HEK293 (cell line): ENCODE measurements around the gene IPO13.

Source experiments
- CTCF ChIA-PET: fragments of 350-600 bp; formaldehyde crosslinking; extraction: SDS; loops from one replicate; lab custom pipeline; 2021; ENCODE audit warnings: antibody characterized with exemption; lab: Yijun Ruan, JAX
- POLR2A ChIA-PET: fragments of 300-600 bp; formaldehyde crosslinking; extraction: SDS; loops from one replicate; lab custom pipeline; 2020; ENCODE audit warnings: antibody characterized with exemption, inconsistent platforms; lab: Yijun Ruan, JAX
- H3K27ac ChIP-seq: fragments of 200-500 bp; sonication (Bioruptor generic); 2 replicates; pipeline ENCODE4 v1.5.1; 2014; ENCODE audit warnings: low read depth, low read length, control low read depth, inconsistent platforms; ENCODE audit errors: extremely low read depth
- H3K36me3 ChIP-seq, 2 experiments: fragments of 200-500 bp in 1 of 2; sonication (Bioruptor generic) in 1 of 2; 1 replicate in 1 of 2; 2 replicates in 1 of 2; pipeline ENCODE4 v1.5.1; 2014 to 2017; ENCODE audit warnings: inconsistent platforms in 2 of 2, low read length in 2 of 2; ENCODE audit not compliant: control insufficient read depth in 2 of 2, insufficient read depth in 1 of 2
- H3K4me1 ChIP-seq: fragments of 200-500 bp; sonication (Bioruptor generic); 2 replicates; pipeline ENCODE4 v1.5.1; 2014; ENCODE audit warnings: mild to moderate bottlenecking, low read length, inconsistent platforms; ENCODE audit not compliant: control insufficient read depth, insufficient read depth
- H3K4me3 ChIP-seq: 2 replicates; pipeline ENCODE4 v1.5.1; 2011; ENCODE audit warnings: low read depth, mild to moderate bottlenecking, control low read depth, low read length, moderate library complexity
- H3K9me3 ChIP-seq: fragments of 200-500 bp; sonication (Bioruptor generic); 2 replicates; pipeline ENCODE4 v1.5.1; 2014; ENCODE audit warnings: low read depth, low read length, inconsistent platforms; ENCODE audit not compliant: control insufficient read depth, insufficient read depth
- KLF8 ChIP-seq: fragments of 450-650 bp; formaldehyde crosslinking; IDR thresholded peaks from 2 replicates; pipeline ENCODE4 v1.5.1; 2016; ENCODE audit warnings: missing biosample characterization, missing genetic modification characterization
- MEIS1 ChIP-seq: sonication (generic); formaldehyde crosslinking; IDR thresholded peaks from 2 replicates; pipeline ENCODE4 v1.8.1; 2022; ENCODE audit warnings: missing genetic modification reagents, mild to moderate bottlenecking, borderline replicate concordance
- PRDM1 ChIP-seq: fragments of 450-650 bp; formaldehyde crosslinking; IDR thresholded peaks from 2 replicates; pipeline ENCODE4; 2016; ENCODE audit warnings: missing biosample characterization, missing genetic modification characterization
- ZBTB17 ChIP-seq: fragments of 450-650 bp; formaldehyde crosslinking; IDR thresholded peaks from 2 replicates; pipeline ENCODE4 v1.5.1; 2016; ENCODE audit warnings: missing biosample characterization, missing genetic modification characterization
- ZIC2 ChIP-seq: fragments of 450-650 bp; formaldehyde crosslinking; IDR thresholded peaks from 2 replicates; pipeline ENCODE4 v1.5.1; 2016; ENCODE audit warnings: missing biosample characterization, missing genetic modification characterization
- ZNF114 ChIP-seq: fragments of 450-650 bp; formaldehyde crosslinking; IDR thresholded peaks from 2 replicates; pipeline ENCODE4 v1.5.0; 2017; ENCODE audit warnings: missing biosample characterization, missing genetic modification characterization
- ZNF335 ChIP-seq: fragments of 450-650 bp; formaldehyde crosslinking; conservative IDR thresholded peaks from 2 replicates; pipeline ENCODE4 v1.5.1; 2016; ENCODE audit warnings: missing biosample characterization, missing genetic modification characterization
- ZNF354C ChIP-seq: fragments of 450-650 bp; formaldehyde crosslinking; IDR thresholded peaks from 2 replicates; pipeline ENCODE4 v1.5.1; 2016; ENCODE audit warnings: missing biosample characterization, missing genetic modification characterization, low read depth, borderline replicate concordance
- ZNF394 ChIP-seq: fragments of 450-650 bp; formaldehyde crosslinking; IDR thresholded peaks from 2 replicates; pipeline ENCODE4 v1.5.1; 2016; ENCODE audit warnings: missing biosample characterization, missing genetic modification characterization, mild to moderate bottlenecking, moderate library complexity, borderline replicate concordance
- ZNF501 ChIP-seq: fragments of 450-650 bp; formaldehyde crosslinking; IDR thresholded peaks from 2 replicates; pipeline ENCODE4 v1.5.1; 2016; ENCODE audit warnings: missing biosample characterization, missing genetic modification characterization
- ZNF596 ChIP-seq: fragments of 450-650 bp; IDR thresholded peaks from 2 replicates; pipeline ENCODE4 v1.5.0; 2018; ENCODE audit warnings: missing biosample characterization, mild to moderate bottlenecking, missing genetic modification characterization, moderate library complexity
- ZNF670 ChIP-seq: fragments of 450-650 bp; formaldehyde crosslinking; IDR thresholded peaks from 2 replicates; pipeline ENCODE4 v1.5.1; 2016; ENCODE audit warnings: missing biosample characterization, missing genetic modification characterization, low read depth
- TF ChIP-seq, protein P1 (sequence below): fragments of 450-650 bp; formaldehyde crosslinking; IDR thresholded peaks from 2 replicates; pipeline ENCODE4 v1.5.1; 2016; ENCODE audit warnings: missing biosample characterization, missing genetic modification characterization
- TF ChIP-seq, protein P2 (sequence below): fragments of 450-650 bp; formaldehyde crosslinking; IDR thresholded peaks from 2 replicates; pipeline ENCODE4 v1.5.1; 2016; ENCODE audit warnings: missing biosample characterization, missing genetic modification characterization
- TF ChIP-seq, protein P3 (sequence below): fragments of 450-650 bp; formaldehyde crosslinking; IDR thresholded peaks from 2 replicates; pipeline ENCODE4 v1.5.1; 2016; ENCODE audit warnings: missing biosample characterization, missing genetic modification characterization

IPO13 gene

DNA sequence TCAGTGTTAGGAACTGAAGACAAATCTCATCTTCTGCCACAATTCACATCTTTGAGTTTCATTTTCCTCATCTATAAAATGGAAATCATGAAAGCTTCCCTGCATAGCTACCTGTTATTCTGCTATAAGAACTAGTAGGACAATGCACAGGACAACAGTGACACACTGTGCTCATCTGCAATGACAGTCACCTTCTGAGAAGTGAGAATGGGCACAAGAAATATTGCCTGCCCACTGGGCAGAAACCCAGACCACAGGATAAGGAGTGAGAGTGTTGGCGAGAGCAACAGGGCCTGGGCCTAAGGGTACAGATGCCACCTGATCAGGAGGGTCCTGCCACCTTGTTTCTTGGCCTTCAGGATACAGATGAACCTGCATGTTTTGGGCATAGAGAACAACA lies 36.4 kb upstream of the IPO13 start (continued):
- TF ChIP-seq, protein P1, sequence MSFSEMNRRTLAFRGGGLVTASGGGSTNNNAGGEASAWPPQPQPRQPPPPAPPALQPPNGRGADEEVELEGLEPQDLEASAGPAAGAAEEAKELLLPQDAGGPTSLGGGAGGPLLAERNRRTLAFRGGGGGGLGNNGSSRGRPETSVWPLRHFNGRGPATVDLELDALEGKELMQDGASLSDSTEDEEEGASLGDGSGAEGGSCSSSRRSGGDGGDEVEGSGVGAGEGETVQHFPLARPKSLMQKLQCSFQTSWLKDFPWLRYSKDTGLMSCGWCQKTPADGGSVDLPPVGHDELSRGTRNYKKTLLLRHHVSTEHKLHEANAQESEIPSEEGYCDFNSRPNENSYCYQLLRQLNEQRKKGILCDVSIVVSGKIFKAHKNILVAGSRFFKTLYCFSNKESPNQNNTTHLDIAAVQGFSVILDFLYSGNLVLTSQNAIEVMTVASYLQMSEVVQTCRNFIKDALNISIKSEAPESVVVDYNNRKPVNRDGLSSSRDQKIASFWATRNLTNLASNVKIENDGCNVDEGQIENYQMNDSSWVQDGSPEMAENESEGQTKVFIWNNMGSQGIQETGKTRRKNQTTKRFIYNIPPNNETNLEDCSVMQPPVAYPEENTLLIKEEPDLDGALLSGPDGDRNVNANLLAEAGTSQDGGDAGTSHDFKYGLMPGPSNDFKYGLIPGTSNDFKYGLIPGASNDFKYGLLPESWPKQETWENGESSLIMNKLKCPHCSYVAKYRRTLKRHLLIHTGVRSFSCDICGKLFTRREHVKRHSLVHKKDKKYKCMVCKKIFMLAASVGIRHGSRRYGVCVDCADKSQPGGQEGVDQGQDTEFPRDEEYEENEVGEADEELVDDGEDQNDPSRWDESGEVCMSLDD (tag by site-specific recombination) = no peak

DNA sequence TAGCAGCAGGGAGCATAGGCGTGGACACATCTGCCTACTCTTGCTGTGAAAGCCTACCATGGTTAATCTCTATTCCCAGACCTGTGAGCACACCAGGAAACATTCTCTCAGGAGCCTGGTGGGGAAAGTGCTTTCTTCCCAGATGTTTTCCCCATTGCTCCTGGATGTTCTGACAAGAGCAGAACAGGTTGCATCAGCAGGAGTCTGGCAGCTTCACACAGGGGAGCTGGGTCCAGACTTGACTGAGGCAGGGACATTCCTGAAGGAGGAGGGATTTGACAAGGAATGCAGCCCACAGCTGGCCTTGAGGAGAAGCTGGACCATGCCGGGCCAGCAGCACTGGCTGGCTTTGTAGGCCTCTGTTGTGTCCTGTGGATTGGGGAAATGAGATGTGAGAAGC lies 34.1 kb upstream of the IPO13 start:
- H3K36me3 ChIP-seq = no peaks in the 10 kb centered on the region
- H3K4me3 ChIP-seq = no peak overlapping the region
- TF ChIP-seq ZNF335 (tag by site-specific recombination) = 0 out of 2 replicates have a peak, but pooled peaks have one; percentile 17
- peak; percentile 16; the same call in 1 of the 2 replicates for TF ChIP-seq ZNF394
- TF ChIP-seq ZNF354C = no peak
- TF ChIP-seq ZNF596 = no peak
- no peak for TF ChIP-seq ZNF670 (tag by site-specific recombination)
- TF ChIP-seq, protein P2, sequence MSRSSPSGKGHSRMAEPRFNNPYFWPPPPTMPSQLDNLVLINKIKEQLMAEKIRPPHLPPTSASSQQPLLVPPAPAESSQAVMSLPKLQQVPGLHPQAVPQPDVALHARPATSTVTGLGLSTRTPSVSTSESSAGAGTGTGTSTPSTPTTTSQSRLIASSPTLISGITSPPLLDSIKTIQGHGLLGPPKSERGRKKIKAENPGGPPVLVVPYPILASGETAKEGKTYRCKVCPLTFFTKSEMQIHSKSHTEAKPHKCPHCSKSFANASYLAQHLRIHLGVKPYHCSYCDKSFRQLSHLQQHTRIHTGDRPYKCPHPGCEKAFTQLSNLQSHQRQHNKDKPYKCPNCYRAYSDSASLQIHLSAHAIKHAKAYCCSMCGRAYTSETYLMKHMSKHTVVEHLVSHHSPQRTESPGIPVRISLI = no peak
- TF ChIP-seq ZIC2 (tag by site-specific recombination) = peak; percentile 98
- peak; percentile 58; the same call in 1 of the 2 replicates for TF ChIP-seq ZBTB17 (tag by site-specific recombination)
- peak; percentile 77; the same call in 1 of the 2 replicates for TF ChIP-seq PRDM1 (tag by site-specific recombination)
- no peak for TF ChIP-seq ZNF114 (tag by site-specific recombination)
- no peak for TF ChIP-seq KLF8 (tag by site-specific recombination)
- TF ChIP-seq, all 188 proteins: peak for 5
- ChIA-PET CTCF (interaction anchor here (0.5 to 2.2 kb wide), 4 partner anchors 18 to 22 kb away, joined by 3 to 16 read pairs (median 6); partner anchors contain the start of gene ARTN), POLR2A (no interaction called here)
- H3K9me3 ChIP-seq = no peaks in the 10 kb centered on the region
- H3K27ac ChIP-seq = no peak overlapping the region
- H3K4me1 ChIP-seq = no peaks in the 10 kb centered on the region

DNA sequence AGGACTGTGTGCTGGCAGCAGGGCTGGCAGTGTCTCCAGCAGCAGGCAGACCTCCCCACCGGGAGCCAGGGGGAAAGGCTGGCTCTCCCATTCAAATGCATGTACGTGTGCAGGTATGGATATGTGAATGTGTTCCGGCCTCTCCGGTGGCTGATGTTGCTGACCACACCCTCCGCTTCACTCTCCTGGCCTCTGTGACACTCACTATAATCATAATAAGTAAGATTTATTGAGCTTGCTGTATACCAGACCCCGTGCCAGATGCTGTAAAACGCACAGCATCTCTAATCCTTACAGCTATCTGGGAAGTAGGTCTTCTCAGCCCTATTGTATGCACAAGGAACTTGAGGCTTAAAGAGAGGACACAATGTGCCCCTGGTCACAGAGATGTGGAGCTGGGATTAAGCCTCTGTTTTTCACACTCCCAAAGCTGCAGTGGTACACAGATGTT lies 33.7 kb upstream of the IPO13 start:
- Histone ChIP-seq H3K9me3 (no peaks in the 10 kb centered on the region), H3K4me1 (no peaks in the 10 kb centered on the region), H3K4me3 (no peak overlapping the region), H3K36me3 (no peaks in the 10 kb centered on the region), H3K27ac (no peak overlapping the region)
- ChIA-PET POLR2A (no interaction called here), CTCF (interaction anchor here (0.7 to 2.7 kb wide), 4 partner anchors 14 to 150 kb away, joined by 4 to 16 read pairs (median 7); no protein-coding TSS in a partner anchor)
- TF ChIP-seq MEIS1 (no peak), ZNF501 (tag by site-specific recombination) (no peak)
- TF ChIP-seq, protein P3, sequence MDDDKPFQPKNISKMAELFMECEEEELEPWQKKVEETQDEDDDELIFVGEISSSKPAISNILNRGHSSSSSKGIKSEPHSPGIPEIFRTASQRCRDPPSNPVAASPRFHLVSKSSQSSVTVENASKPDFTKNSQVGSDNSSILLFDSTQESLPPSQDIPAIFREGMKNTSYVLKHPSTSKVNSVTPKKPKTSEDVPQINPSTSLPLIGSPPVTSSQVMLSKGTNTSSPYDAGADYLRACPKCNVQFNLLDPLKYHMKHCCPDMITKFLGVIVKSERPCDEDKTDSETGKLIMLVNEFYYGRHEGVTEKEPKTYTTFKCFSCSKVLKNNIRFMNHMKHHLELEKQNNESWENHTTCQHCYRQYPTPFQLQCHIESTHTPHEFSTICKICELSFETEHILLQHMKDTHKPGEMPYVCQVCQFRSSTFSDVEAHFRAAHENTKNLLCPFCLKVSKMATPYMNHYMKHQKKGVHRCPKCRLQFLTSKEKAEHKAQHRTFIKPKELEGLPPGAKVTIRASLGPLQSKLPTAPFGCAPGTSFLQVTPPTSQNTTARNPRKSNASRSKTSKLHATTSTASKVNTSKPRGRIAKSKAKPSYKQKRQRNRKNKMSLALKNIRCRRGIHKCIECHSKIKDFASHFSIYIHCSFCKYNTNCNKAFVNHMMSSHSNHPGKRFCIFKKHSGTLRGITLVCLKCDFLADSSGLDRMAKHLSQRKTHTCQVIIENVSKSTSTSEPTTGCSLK = no peak
